GM19240 (cell line): ENCODE results near the gene VPS8.

ENCODE experiments used
- DNase-seq: peaks from one replicate; pipeline ENCODE4 v3.0.0; 2011; ENCODE audit warnings: low spot score; ENCODE audit not compliant: insufficient read length

VPS8 gene, protein sequence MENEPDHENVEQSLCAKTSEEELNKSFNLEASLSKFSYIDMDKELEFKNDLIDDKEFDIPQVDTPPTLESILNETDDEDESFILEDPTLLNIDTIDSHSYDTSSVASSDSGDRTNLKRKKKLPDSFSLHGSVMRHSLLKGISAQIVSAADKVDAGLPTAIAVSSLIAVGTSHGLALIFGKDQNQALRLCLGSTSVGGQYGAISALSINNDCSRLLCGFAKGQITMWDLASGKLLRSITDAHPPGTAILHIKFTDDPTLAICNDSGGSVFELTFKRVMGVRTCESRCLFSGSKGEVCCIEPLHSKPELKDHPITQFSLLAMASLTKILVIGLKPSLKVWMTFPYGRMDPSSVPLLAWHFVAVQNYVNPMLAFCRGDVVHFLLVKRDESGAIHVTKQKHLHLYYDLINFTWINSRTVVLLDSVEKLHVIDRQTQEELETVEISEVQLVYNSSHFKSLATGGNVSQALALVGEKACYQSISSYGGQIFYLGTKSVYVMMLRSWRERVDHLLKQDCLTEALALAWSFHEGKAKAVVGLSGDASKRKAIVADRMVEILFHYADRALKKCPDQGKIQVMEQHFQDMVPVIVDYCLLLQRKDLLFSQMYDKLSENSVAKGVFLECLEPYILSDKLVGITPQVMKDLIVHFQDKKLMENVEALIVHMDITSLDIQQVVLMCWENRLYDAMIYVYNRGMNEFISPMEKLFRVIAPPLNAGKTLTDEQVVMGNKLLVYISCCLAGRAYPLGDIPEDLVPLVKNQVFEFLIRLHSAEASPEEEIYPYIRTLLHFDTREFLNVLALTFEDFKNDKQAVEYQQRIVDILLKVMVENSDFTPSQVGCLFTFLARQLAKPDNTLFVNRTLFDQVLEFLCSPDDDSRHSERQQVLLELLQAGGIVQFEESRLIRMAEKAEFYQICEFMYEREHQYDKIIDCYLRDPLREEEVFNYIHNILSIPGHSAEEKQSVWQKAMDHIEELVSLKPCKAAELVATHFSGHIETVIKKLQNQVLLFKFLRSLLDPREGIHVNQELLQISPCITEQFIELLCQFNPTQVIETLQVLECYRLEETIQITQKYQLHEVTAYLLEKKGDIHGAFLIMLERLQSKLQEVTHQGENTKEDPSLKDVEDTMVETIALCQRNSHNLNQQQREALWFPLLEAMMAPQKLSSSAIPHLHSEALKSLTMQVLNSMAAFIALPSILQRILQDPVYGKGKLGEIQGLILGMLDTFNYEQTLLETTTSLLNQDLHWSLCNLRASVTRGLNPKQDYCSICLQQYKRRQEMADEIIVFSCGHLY (N-terminal part only)

DNA sequence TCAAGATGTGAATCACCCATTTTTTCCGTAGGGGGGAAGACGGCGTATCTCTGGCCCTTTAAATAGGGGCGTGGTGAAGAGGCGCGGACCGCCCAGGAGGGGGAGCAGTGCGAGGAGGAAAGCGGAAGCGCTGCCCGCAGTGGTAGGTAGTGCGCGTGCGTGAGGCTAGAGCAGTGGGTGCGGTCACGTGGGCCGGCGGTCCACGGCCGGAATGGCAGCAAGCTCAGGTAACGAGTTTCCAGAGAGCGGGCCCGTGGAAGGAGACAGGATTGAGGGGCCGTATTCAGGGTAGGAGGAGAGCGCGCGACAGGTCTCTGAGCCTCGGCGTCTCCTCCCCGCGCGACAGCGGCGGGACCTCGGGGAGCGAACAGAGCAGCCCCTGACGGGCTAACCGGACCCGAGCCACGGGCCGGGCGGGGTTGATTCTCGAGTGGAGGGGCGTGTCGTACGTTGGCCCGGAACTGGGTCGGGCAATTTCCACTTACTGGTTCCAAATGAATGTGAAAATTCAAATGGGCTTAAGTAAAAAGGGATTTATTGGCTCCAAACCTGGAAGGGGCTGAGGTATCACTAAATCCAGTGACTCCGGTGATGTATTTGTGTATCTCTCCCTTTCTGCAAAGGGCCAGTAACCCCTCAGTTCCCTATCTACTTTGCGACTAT is at the start of gene VPS8:
Gene VPS8 (plus strand): TSS at position 168 of the 663 bp plus-strand sequence. CDS start 12,467 bp downstream, outside the sequence.
- peak; percentile 84 for DNase-seq

DNA sequence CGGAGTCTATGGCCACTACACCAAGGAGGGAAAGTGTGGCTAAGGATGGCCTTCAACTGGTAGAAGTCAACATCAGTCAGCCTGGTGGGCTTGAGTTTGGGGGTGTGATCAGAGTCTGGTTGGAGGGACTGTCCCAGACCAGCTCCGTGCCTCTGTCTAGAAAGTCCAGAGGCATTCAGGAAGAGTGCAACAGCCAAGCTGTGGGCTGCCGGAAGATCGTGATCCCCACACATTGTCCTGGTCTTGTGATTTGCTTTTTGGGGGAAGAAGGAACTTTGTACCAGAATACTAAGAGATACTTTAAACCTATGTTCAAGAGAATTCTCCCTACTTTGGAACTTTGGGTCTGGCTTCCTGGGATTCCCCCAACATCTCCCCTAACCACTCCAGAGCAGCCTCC is 47.8 kb upstream of the VPS8 start:
- no peak for DNase-seq

DNA sequence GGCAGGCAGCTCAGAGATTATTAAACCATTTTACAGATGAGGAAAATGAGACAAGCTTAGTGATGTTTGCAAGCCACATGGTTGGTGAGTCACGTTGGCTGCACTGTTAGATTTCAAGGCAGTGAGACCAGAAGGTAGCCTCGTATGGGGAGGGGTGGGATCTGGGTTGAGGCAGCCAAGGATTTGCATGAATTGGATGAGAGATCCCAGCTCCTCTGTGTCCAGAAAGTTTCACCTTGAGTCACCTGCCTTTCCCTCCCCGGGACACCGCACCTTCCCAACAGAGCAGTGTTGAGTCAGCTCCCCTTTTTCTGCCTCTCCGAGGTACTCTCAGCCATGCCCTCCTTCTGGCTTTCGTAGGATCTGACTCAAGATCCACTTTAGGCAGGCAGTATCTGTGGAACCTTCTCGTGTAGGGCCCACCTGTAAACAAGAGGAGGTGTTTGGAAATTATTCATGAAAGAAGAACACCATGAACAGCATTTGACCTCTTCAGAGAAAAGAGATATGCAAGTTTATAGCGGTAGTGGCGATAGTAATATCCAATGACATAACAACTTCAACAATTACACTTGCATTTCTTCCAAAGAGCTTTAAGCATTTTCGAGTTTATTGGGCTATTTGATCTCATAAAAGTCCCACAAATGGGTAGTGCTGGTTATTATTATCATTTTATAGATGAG is 46.8 kb upstream of the VPS8 start:
- no peak for DNase-seq

DNA sequence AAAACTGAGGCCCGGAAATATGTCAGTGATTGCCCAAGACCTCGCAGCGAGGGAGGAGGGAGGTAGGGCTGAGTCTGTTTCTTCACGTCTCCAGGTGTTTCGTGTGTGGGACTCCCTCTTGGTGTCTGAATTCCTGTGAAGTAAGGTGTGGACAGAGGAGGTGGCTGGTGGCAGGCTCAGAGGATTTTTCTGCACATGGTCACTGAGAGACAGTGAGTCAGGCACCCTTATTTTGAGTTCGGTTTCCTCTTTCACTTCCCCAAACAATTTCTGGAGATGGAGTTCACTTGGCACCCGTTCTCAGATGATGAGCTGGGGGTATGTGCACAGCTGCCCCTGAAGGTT is 46.3 kb upstream of the VPS8 start:
- no peak for DNase-seq

DNA sequence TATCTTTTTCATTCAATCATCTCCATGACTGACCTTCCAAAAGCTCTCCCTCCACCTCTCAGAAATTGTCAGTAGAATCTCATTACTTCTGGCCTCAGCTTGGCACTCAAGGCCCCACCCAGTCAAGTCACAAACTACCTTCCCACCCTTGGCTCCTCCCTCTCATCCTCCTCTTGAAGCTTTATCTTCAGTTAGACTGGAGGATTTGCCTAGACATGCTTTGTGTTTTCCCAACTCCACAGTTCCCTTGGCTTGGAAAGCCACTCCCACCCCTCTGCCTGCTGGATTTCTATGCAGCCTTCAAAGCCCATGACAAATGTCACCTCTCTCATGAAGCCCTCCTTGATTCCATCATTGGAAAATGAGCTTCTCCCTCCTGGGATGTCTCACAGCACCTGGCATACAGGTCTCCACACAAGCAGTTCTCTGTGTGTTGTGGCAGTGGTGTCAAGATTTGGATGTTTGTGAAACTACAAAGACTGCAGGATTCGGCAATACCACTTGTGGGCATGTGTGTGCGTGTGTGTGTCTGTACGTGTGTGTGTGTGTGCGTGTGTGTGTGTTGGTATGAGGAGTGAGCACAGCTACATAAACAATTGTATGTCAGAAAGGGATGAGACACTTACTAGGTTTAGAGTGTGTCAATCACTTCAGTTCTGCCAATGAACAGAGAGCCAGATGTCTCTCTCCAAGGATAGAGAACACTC is 45.3 kb upstream of the VPS8 start:
- DNase-seq = no peak

DNA sequence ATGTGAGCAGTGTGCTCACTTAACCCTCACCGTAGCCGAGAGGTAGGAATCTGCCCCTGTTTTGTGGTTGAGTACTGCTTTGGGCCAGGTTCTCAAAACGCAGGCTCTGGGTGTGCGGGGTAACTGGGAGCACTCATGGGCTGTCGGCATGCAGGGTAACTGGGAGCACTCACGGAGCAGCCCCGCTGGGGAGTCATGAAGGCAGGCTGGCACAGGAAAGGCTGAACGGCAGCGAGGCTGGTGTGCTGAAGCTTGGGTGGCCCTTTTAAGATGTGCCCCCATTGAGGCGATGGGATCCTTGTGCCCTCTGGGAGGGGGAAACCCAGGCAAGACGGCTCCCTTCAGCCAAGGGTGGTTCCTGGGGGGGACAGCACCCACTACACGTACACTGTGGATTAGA is 44.6 kb upstream of the VPS8 start:
- no peak for DNase-seq

DNA sequence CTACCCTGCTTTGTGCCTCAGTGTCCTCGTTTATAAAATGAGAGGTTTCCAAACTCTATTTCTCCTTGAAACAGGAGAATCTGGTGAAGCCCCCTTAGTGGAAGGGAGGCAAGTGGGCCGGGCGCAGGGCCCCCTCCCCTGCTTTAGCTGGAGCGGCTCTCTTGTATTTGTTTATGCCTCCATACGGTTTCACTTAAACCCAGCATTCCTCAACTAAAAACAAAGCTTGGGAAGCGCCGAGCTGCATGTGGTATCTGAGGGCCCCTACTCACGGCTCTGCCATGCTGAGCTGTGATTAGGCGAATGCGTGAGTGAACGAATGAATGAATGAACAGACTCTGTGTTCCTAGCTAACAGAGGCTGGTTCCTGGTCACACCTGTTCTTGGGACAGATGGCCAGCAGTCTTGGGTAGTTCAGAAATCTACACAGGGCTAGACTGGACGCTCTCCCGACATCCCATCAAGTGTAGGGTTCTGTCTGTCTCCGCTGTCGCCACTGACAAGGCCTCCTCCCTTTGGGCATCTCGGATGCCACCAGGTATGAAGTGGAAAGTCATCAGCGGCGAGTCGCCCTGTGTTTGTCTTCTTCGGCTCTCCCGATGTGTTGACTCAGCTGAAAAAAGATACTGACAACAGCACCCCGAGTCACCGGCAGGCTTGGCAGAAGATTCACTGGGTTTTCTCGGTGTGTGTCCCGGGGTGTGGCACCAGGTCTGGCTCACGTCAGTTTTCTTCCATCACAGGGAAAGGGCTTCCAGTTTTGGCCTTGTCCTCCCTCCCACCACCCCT is 42.4 kb upstream of the VPS8 start:
- DNase-seq = no peak

DNA sequence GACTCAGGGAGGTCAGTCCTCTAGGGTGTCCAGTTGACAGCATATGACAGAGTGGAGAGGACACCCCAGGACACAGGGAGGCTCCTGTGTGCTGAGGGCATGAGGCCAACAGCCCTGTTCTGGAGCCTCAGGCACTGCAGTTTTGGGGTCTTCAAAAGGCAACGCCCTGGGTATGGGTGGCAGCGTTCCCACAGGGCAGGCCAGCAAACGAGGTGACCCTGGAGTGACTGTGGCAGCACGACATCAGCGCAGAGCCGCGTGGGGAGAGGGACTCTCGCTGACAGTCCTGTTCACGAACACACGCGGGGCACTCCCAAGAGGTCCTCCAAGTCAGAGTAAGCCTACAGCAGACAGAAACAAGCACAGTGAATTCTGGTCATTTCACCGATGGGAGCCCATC is 41.4 kb upstream of the VPS8 start:
- no peak for DNase-seq

DNA sequence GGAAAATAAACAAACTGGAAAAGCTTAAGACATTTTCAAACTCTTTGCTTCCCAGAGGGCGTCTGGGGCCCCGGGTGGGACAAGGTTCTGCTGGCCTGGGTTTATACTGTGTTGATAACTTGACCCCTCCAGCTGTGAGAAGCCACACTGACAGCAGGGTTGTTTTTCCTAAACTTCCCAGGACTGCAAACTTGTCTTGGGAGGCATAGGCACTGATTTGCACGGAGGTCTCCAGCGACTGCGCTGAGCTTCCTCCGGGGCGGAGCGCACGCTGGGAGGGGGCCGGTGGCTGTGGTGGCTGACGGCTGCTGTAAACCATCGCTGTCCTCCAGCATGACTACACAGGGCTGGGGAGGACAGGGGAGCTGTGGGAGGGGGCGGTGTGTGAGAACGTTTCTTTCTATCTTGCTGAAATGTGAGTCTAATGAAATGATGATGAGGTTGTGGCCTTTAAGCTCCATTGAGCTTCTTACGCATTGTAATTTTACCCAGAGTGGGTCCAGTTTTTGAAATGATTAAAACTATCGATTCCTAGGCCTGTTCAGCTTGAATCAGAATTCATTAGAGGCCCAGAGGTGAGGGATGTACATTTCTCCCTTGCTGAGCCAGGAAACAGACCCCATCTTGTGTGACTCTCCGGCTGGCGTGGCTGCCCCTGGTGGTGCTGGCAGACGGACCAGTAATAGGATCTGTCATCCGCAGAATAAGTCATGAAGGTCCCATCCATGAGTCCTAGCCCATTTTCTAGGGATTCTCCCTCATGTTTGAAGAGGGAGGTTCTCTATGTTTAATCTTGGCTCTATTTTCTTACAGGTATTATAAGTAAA is 40.5 kb upstream of the VPS8 start:
- DNase-seq = no peak

DNA sequence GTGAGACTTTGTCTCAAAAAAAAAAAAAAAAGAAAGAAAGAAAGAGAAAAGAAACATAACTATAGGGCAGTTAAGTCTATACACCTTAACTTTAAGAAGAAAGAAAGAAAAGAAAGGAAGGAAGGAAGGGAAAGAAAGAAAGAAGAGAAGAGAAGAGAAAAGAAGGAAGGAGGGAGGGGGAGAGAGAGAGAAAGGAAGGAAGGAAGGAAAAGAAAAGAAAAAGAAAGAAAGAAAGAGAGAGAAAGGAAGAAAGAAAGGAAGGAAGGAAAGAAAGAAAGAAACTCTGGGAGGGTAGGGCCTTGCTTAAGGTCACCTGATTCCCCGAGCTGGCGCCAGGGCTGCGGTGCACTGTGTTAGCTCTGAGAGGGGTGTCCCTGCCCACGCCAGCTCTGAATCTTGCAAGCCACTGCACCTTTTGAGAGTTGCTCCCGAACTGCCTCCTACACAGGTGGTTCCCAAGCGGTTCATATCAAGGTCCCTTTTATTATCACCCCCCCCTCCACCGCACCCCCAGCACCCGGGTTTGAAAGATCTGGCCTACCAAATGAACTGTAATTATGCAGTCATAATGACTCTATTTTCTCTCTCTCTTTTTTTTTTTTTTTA is 39.2 kb upstream of the VPS8 start:
- no peak for DNase-seq

DNA sequence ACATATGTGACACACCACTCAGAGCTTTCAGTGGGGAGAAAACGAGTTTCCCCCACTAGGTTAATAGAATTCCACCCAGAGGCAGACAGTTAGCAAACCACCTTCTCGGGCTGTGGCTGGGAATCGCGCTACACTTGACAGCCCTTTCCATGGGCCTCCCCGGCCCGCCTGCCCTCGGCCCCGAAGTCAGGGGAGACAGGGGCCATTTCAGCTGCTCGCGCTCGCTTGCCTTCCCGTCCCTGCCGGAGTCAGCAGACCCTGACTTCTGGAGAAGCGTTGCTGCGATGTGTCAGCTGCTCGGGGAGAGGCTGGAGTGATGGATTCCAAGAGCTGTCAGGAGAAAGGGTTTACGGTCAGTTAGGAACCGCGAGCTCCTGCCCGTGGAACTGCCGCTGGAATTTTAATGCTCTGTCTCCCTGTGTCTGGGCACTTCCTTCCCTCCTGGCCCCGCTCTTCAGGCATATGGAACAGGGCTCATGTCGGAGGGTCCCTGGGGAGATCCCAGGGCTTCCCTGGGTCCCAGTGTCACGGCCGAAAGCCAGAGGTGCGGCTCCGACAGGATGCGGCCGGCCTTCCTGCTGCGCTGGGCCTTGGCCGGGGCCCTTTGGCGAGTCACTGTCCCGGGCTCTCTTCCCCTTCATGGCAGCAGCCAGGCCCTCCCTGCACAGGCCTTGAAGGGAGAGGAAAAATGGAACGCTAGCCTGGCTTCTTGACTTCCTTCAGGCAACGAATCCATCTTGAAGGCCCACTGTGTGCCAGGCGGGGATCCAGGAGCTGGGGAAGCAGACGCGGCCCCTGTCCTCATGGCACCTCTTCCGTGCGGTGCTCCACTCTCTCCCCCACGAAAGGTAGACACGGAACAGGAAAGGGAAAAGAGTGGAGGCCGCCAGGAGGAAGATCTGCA is 38.4 kb upstream of the VPS8 start:
- DNase-seq = no peak

DNA sequence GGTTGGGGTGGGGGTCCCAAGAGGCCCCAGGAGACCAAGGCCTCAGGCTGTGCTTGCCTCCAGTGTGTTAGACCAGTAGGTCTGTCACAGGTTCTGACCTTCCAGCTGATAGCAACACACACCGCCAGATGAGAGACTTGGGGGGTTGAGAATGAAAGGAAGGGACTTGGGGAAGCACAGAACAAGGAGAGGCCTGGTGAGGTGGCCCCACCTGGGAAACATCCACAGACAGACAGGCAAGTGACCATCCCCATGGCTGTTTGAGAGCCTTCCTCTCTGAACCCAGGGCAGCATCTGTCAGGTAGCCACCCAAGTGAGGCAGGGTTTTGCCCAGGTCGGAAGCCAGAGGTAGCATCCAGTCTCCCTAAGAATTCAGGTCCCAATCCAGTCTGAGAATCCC is 35.0 kb upstream of the VPS8 start:
- DNase-seq = no peak

DNA sequence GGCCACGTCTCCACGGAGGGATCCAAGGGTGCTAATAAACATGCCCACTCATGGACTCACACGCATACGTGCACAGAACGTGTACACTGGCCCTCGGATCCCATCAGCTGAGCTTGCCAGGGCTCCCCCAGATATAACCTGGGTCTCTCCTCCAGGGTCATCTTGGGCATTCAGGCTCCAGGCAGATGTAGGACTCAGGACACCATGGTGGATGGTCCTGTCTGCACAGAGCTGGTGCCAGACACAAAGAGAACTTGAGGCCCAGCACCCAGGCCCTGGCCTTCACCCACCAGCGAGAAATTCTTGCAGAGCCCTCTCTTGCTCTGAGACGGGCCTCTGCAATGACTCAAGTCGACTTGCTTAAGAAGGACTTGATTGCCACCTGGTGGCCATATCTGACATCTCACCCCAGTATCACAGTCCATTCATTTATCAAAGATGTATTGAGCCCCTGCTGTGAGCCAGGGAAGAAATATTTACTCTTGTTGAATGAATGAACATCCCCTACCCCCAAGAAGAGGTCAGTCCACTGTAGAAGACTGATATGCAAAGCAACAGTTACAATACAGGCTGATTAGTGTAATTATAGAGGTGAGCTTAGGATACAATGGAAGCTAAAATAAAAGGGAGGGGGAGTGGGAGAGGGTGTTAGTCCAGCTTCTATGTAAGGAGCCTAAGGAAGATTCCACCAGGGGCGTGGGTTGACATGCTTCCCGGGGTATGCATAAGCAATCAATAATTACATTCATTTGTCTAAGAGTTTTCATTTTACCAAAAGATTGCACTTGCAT is 34.2 kb upstream of the VPS8 start:
- DNase-seq = peak; percentile 92

DNA sequence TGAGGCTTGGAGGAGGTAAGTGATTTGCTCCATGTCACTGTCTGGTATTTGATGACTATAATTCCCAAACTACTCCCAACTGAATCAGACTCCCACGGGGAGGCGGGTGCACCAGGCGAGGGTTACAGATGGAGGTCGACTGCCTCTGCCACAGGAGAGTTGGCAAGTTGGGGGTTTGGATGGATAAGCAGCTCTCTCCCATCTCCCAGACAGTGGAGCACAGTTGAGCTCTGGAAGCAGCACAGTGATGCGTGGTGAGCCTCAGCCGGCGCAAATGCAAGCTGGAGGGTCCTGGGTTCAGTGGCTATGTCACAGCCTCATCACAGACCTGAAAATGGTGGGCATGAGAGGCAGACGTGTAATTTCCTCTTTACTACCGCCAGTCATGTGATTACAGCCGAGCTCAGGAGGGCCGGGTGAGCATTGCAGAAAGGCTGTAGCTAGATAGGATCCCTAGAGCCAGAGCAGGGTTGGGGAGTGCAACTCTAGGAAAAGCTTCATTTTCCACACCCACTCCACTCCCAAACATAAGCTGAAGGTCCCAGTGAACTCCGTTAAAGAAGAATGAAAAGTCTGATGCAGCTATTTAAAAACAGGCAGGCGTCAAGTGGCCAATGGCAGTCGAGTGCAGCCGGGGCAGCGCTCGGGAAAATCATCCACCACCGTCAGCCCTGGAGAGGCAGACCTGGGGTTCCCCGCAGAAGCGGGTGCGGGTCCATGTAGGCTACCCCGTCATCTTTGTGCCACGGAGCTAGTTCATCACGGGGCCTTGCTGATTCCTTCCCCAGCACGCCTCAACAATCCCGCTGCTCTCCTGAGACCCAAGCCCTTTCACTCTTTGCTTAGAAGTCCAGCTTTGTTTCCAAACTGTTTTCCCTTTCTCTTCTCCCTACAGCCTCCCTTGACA is 33.3 kb upstream of the VPS8 start:
- no peak for DNase-seq

DNA sequence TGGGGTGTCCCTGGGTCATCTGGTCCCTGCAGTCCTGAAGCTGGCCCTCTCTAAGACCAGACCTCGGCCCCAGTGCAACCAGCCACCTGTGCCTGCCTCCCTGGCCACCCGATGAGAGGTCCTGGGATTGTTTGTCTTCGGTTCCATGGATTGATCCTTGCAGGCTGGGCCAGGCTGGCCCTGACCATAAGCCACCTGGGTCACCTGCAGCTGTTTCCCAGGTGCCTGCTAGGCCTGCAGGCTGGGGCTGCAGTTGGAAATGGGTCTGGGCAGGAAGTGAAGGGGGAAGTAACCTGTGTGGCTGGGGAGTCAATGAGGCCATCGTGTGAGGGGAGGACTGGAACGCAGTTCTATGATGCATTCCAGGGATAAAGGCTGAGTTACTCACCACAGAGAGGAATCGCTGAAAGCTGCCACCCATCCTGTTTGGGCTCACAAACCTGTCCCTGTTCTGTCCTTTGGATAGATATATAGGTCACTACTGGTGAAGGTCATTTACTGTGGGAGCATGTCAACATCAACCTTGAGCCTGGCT is 30.9 kb upstream of the VPS8 start:
- no peak for DNase-seq
